Measurements from ENCODE around the gene DLGAP1. TPM values are rescaled to one million over a fixed set of nuclear protein-coding genes. Genes with fewer than 3 reads are reported as not detected.

Gene DLGAP1
- total and polyA plus RNA-seq, 10 of the 15 experiments (the other 5 are each of a cell fraction or from before 2014, with no cell fraction given) = 0.23 to 27.6 (median 1.9) TPM

GRCh38 chr18:4394700-4395099, 60.4 kb downstream of the DLGAP1 start (continued):
- peak; percentile 58 for TF ChIP-seq SKIL (IDR thresholded peaks at IDR 0.05; ENCODE audit: low read depth, poor library complexity, severe bottlenecking)
- TF ChIP-seq RCOR1 (conservative IDR thresholded peaks at IDR 0.05; ENCODE audit: low read depth, low read length) = no peak
- TF ChIP-seq SPI1 (IDR thresholded peaks at IDR 0.05; ENCODE audit: borderline replicate concordance, insufficient read depth, low read depth, low read length) = peak; percentile 72
- no peak for TF ChIP-seq ETV6 (conservative IDR thresholded peaks at IDR 0.05 in 1 of 2, IDR thresholded peaks at IDR 0.05 in 1 of 2; ENCODE audit: borderline replicate concordance in 1 of 2, low read depth in 1 of 2)
- TF ChIP-seq NFIC (IDR thresholded peaks at IDR 0.05; ENCODE audit: low read depth, low read length) = no peak
- TF ChIP-seq, protein P1, sequence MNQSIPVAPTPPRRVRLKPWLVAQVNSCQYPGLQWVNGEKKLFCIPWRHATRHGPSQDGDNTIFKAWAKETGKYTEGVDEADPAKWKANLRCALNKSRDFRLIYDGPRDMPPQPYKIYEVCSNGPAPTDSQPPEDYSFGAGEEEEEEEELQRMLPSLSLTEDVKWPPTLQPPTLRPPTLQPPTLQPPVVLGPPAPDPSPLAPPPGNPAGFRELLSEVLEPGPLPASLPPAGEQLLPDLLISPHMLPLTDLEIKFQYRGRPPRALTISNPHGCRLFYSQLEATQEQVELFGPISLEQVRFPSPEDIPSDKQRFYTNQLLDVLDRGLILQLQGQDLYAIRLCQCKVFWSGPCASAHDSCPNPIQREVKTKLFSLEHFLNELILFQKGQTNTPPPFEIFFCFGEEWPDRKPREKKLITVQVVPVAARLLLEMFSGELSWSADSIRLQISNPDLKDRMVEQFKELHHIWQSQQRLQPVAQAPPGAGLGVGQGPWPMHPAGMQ (IDR thresholded peaks at IDR 0.05; ENCODE audit: borderline replicate concordance) = no peak
- TF ChIP-seq, protein P2, sequence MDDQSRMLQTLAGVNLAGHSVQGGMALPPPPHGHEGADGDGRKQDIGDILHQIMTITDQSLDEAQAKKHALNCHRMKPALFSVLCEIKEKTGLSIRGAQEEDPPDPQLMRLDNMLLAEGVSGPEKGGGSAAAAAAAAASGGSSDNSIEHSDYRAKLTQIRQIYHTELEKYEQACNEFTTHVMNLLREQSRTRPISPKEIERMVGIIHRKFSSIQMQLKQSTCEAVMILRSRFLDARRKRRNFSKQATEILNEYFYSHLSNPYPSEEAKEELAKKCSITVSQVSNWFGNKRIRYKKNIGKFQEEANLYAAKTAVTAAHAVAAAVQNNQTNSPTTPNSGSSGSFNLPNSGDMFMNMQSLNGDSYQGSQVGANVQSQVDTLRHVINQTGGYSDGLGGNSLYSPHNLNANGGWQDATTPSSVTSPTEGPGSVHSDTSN (IDR thresholded peaks at IDR 0.05; ENCODE audit: insufficient replicate concordance, low read depth, low read length) = no peak
- TF ChIP-seq KDM1A (IDR thresholded peaks at IDR 0.05; ENCODE audit: borderline replicate concordance) = no peak
- TF ChIP-seq, protein P3, sequence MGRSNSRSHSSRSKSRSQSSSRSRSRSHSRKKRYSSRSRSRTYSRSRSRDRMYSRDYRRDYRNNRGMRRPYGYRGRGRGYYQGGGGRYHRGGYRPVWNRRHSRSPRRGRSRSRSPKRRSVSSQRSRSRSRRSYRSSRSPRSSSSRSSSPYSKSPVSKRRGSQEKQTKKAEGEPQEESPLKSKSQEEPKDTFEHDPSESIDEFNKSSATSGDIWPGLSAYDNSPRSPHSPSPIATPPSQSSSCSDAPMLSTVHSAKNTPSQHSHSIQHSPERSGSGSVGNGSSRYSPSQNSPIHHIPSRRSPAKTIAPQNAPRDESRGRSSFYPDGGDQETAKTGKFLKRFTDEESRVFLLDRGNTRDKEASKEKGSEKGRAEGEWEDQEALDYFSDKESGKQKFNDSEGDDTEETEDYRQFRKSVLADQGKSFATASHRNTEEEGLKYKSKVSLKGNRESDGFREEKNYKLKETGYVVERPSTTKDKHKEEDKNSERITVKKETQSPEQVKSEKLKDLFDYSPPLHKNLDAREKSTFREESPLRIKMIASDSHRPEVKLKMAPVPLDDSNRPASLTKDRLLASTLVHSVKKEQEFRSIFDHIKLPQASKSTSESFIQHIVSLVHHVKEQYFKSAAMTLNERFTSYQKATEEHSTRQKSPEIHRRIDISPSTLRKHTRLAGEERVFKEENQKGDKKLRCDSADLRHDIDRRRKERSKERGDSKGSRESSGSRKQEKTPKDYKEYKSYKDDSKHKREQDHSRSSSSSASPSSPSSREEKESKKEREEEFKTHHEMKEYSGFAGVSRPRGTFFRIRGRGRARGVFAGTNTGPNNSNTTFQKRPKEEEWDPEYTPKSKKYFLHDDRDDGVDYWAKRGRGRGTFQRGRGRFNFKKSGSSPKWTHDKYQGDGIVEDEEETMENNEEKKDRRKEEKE (IDR thresholded peaks at IDR 0.05) = no peak
- TF ChIP-seq TBL1XR1 (IDR thresholded peaks at IDR 0.05; ENCODE audit: low read depth, low read length) = peak; percentile 58; the same call in 1 of the 2 replicates
- TF ChIP-seq RELA (IDR thresholded peaks at IDR 0.05; ENCODE audit: borderline replicate concordance, partially characterized antibody) = no peak
- no peak for TF ChIP-seq ATF2 (IDR thresholded peaks at IDR 0.05; ENCODE audit: low read length)
- no peak for TF ChIP-seq ZNF274 (IDR thresholded peaks at IDR 0.05; ENCODE audit: insufficient read depth, insufficient read length)
- peak; percentile 52; the same call in 1 of the 2 replicates for TF ChIP-seq ATF7 (IDR thresholded peaks at IDR 0.05; ENCODE audit: low read depth)
- TF ChIP-seq RAD21 (IDR thresholded peaks at IDR 0.05; ENCODE audit: insufficient read depth, low read depth, low read length) = no peak
- TF ChIP-seq SRF (IDR thresholded peaks at IDR 0.05; ENCODE audit: low read depth in 2 of 2, low read length in 2 of 2) = no peak
